Upper lobe of left lung (tissue), 6 donors: ENCODE data around the gene AKR1B15. TPM values are rescaled to one million over a fixed set of nuclear protein-coding genes. Genes with fewer than 3 reads are reported as not detected.

Experiments used
- ATAC-seq, 2 donors: fragments of 200-7000 bp; cut with Tn5 transposase; one replicate each; pipeline ENCODE4 v1.9.1; 2022; ENCODE audit warnings: mild to moderate bottlenecking in 2 of 2, moderate library complexity in 2 of 2; ENCODE audit not compliant: low FRiP score in 2 of 2
- DNase-seq, 2 donors: peaks; one replicate each; pipeline ENCODE4 v3.0.0-alpha.2; 2019 to 2020
- H3K27ac ChIP-seq, 4 donors: fragments of 200-600 bp; sonication (generic); one replicate each; pipeline ENCODE4 v1.5.1; 2016 to 2019
- H3K27me3 ChIP-seq, 4 donors: fragments of 200-600 bp; sonication (generic); one replicate each; pipeline ENCODE4 v1.5.1; 2017 to 2019
- H3K36me3 ChIP-seq, 4 donors: fragments of 200-600 bp; sonication (generic); one replicate each; pipeline ENCODE4 v1.5.1; 2016 to 2019
- H3K4me1 ChIP-seq, 4 donors: fragments of 200-600 bp; sonication (generic); one replicate each; pipeline ENCODE4 v1.5.1; 2018 to 2019
- H3K4me3 ChIP-seq, 4 donors: fragments of 200-600 bp; sonication (generic); one replicate each; pipeline ENCODE4 v1.5.1; 2017 to 2019; ENCODE audit warnings: mild to moderate bottlenecking in 2 of 4, moderate library complexity in 1 of 4
- H3K9me3 ChIP-seq, 4 donors: fragments of 200-600 bp; sonication (generic); one replicate each; pipeline ENCODE4 v1.5.1; 2018 to 2019
- EP300 ChIP-seq, 4 donors: sonication (generic); formaldehyde crosslinking; IDR thresholded peaks; one replicate each; pipeline ENCODE4 v1.5.1; 2017; ENCODE audit warnings: antibody characterized with exemption in 4 of 4, control low read depth in 2 of 4
- POLR2A ChIP-seq, 4 donors: fragments of 450-650 bp; IDR thresholded peaks; one replicate each; pipeline ENCODE4 v1.5.1; 2016 to 2017; ENCODE audit warnings: antibody characterized with exemption in 4 of 4, mild to moderate bottlenecking in 2 of 4
- POLR2AphosphoS5 ChIP-seq, 2 donors: sonication (generic); formaldehyde crosslinking; IDR thresholded peaks; one replicate each; pipeline ENCODE4 v1.5.1; 2017; ENCODE audit warnings: antibody characterized with exemption in 2 of 2
- WGBS, 2 donors: methylation state at CpG; one replicate each; pipeline ENCODE4 v1.1.5; 2017 to 2018; 5-methylcytosine and 5-hydroxymethylcytosine counted together
- total RNA-seq, 6 donors: library from RNA; depleted of rRNA in 4 of 6; stranded (reverse); fragments of >200 nt in 4 of 6; gene quantifications; one replicate each; pipeline versions ENCODE4 v1.1.0 to v1.2.1, GENCODE V29; 2016 to 2021
- TF ChIP-seq, protein P1 (sequence below), 6 experiments: fragments of 450-650 bp in 4 of 6; fragments of 200-600 bp in 2 of 6; sonication (generic) in 2 of 6; IDR thresholded peaks; one replicate each; pipeline ENCODE4 v1.5.1; 2016 to 2019; ENCODE audit warnings: antibody characterized with exemption in 6 of 6
- donor health status: DM: no; HTN: no; CAD: no; lungs with moderate emphysema.
- donor health status: DM: no; HTN: yes; CAD: no; lungs with severe emphysema.

The AKR1B15 gene
- total RNA-seq, 6 donors from 2014 or later, result not detected

DNA sequence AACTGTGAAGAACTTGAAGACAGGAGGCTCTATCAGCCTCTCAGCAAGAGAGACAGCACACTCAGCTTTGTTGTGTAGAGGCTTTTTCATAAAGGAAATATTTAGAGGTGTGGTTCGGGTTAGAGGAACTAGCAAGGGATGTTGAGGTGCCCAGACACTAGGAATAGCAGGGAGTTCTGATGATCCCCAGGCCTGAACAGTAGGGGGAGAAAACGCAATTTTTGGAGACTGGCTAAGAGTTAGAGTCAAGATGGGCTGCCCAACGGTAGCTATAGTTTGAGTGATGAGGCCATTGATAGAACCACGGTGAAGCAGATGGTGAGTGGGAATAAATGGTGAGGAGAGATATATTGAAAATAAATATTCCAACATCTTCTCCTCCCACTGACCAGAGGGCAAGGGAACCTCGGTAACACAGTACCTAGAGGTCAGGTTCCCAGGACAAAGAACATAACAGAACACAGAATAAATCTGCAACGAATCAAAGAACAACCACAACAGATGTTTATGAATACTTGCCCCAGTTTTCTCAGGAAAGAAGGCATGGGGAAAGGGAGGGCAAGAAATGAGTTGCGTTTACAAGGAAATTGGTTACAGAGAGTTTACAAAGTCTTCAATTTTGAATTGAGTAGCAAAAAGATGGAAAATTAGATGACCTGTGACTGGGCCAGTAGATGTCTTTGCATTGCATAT is 73.5 kb downstream of the AKR1B15 start:
- Histone ChIP-seq H3K9me3 (no peaks in the 10 kb centered on the region), H3K4me3 (no peak overlapping the region), H3K27ac (no peak overlapping the region), H3K36me3 (no peaks in the 10 kb centered on the region), H3K27me3 (no peaks in the 10 kb centered on the region), H3K4me1 (no peaks in the 10 kb centered on the region)
- DNase-seq (no peak), ATAC-seq (no peak)
- TF ChIP-seq EP300 (IDR thresholded peaks at IDR 0.05), result no peak
- no peak for TF ChIP-seq POLR2A (IDR thresholded peaks at IDR 0.05)
- TF ChIP-seq POLR2AphosphoS5 (IDR thresholded peaks at IDR 0.05), result no peak
- TF ChIP-seq, protein P1, sequence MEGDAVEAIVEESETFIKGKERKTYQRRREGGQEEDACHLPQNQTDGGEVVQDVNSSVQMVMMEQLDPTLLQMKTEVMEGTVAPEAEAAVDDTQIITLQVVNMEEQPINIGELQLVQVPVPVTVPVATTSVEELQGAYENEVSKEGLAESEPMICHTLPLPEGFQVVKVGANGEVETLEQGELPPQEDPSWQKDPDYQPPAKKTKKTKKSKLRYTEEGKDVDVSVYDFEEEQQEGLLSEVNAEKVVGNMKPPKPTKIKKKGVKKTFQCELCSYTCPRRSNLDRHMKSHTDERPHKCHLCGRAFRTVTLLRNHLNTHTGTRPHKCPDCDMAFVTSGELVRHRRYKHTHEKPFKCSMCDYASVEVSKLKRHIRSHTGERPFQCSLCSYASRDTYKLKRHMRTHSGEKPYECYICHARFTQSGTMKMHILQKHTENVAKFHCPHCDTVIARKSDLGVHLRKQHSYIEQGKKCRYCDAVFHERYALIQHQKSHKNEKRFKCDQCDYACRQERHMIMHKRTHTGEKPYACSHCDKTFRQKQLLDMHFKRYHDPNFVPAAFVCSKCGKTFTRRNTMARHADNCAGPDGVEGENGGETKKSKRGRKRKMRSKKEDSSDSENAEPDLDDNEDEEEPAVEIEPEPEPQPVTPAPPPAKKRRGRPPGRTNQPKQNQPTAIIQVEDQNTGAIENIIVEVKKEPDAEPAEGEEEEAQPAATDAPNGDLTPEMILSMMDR (IDR thresholded peaks at IDR 0.05), result no peak
- 78 to 82% methylated on average over 7 of the region's 7 CpGs for WGBS, 2 donors

DNA sequence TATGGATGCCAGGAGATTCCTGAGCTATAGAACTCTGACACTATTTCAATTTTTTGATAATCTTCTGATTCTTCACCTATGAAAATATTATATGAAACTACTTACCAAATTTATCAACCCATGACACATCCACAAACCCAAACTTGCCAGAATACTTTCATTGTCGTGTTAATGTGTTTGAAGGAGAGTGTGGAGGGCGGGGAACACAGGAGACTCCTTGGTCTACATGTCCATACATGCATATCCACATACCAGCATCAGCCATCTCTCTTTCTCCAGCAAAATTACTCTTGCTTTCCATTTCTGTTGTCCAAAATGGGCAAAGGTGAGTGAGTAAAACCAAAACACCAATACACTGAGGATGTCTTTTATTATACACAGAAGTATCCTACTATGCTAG is 74.3 kb downstream of the AKR1B15 start:
- H3K27ac ChIP-seq, result no peak overlapping the region
- no peaks in the 10 kb centered on the region for H3K27me3 ChIP-seq
- H3K36me3 ChIP-seq, result no peaks in the 10 kb centered on the region
- no peak for TF ChIP-seq EP300 (IDR thresholded peaks at IDR 0.05)
- TF ChIP-seq, protein P1 (IDR thresholded peaks at IDR 0.05), result no peak
- DNase-seq, result no peak
- no peak overlapping the region for H3K4me3 ChIP-seq
- WGBS, 2 donors, result 79 to 81% methylated on average over 2 of the region's 2 CpGs
- no peaks in the 10 kb centered on the region for H3K4me1 ChIP-seq
- no peaks in the 10 kb centered on the region for H3K9me3 ChIP-seq
- ATAC-seq, result no peak

DNA sequence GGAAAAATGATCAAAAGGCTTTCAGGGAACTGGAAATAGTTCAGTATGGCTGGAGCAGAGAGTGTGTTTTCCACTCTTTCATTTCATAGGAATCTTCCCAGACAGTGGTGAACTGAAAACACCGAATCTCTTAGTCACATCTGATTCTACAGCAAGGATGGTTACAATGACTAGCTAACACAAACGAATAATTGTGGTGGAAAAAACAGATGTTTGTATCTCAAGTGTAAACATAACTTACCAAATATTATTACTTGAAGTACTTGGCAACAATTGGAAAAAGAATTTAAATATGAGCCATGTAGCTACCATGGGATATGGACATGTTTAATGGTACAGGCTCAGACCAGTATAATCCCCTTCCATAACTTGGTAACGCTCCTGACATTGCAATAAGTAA is 76.6 kb downstream of the AKR1B15 start:
- Histone ChIP-seq H3K4me1 (no peaks in the 10 kb centered on the region), H3K9me3 (no peaks in the 10 kb centered on the region), H3K36me3 (no peaks in the 10 kb centered on the region), H3K27ac (no peak overlapping the region), H3K27me3 (no peaks in the 10 kb centered on the region), H3K4me3 (no peak overlapping the region)
- WGBS, 2 donors, result 74 to 81% methylated on average over 3 of the region's 3 CpGs
- TF ChIP-seq EP300 (IDR thresholded peaks at IDR 0.05), result no peak
- TF ChIP-seq, protein P1 (IDR thresholded peaks at IDR 0.05), result no peak
- TF ChIP-seq POLR2A (IDR thresholded peaks at IDR 0.05), result no peak
- no peak for TF ChIP-seq POLR2AphosphoS5 (IDR thresholded peaks at IDR 0.05)
- ATAC-seq (no peak), DNase-seq (no peak)

DNA sequence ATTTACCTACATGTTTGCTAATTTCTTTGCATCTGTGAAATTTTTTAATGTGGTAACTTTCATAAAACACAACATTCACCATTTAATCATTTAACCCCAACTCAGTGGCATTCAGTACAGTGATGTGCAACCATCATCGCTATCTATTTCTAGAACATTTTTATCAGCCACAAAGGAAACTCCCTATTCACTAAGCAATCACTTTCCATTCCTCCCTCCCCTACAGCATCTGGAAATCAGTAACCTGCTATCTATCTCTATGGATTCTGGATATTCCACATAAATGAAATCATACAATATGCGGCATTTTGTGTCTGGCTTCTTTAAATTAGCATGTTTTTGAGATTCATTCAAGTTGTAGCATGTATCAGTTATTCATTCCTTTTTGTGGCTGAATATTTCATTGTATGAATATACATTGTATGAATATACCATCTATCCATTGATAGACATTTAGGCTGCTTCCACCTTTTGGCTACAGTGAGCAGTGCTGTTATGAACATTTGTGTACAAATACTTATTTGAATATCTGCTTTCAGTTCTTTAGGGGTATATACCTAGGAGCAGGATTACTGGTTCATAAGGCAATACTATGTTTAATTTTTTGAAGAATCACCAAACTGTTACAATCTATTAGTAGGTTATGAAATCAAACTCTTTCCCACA is 78.3 kb downstream of the AKR1B15 start:
- no peak for ATAC-seq
- no peak for TF ChIP-seq POLR2AphosphoS5 (IDR thresholded peaks at IDR 0.05)
- TF ChIP-seq, protein P1 (IDR thresholded peaks at IDR 0.05), result no peak
- no peak for TF ChIP-seq EP300 (IDR thresholded peaks at IDR 0.05)
- TF ChIP-seq POLR2A (IDR thresholded peaks at IDR 0.05), result no peak
- Histone ChIP-seq H3K27me3 (no peaks in the 10 kb centered on the region), H3K4me3 (no peak overlapping the region), H3K4me1 (no peaks in the 10 kb centered on the region), H3K9me3 (no peaks in the 10 kb centered on the region), H3K36me3 (no peaks in the 10 kb centered on the region), H3K27ac (no peak overlapping the region)
- WGBS, 2 donors, result 91 to 93% methylated on average over 2 of the region's 2 CpGs
- DNase-seq, result no peak

DNA sequence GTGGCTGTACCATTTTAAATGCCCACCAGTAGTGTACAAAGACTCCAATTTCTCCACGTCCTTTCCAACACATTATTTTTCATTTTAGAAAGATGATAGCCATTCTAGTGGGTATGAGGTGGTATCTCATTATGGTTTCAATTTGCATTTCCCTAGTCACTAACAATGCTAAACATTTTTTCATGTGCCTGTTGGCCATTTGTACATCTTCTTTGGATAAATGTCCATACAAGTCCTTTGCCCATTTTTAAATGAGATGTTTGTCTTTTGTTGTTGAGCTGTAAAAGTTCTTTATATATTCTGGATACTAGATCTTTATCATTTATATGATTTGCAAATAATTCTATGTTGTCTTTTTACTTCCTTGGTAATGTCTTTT is 78.9 kb downstream of the AKR1B15 start:
- no peak for TF ChIP-seq POLR2AphosphoS5 (IDR thresholded peaks at IDR 0.05)
- Histone ChIP-seq H3K36me3 (no peaks in the 10 kb centered on the region), H3K4me3 (no peak overlapping the region), H3K27ac (no peak overlapping the region), H3K9me3 (no peaks in the 10 kb centered on the region), H3K27me3 (no peaks in the 10 kb centered on the region), H3K4me1 (no peaks in the 10 kb centered on the region)
- 0 to 30% methylated on average over 1 of the region's 1 CpG for WGBS, 2 donors
- ATAC-seq, result no peak
- DNase-seq, result no peak
